SK-MEL-5 (cell line): ENCODE results near the gene GHITM. TPM values are rescaled to one million over a fixed set of nuclear protein-coding genes. Genes with fewer than 3 reads are reported as not detected.
"Not testable (repeated sequence)": the region's sequence is repeated elsewhere in the genome, so short reads cannot be mapped to it uniquely, and the experiment has no call there.

Experiments used
- DNase-seq: peaks from one replicate; pipeline ENCODE4 v3.0.0-alpha.2; 2016; ENCODE audit warnings: low read depth, low spot score
- in situ Hi-C: cut with HindIII; loops from 2 replicates; pipeline ENCODE4 v1.10.0; 2016; ENCODE audit warnings: low sequenced_read_pairs, high pct_unique_total_duplicates, low pct_unique_long_range_greater_than_20kb
- polyA plus RNA-seq, 2 experiments: library from polyadenylated mRNA; depleted of rRNA; stranded (reverse); fragments of >200 nt; gene quantifications; 2 replicates each; pipeline ENCODE4 v1.2.3, GENCODE V29; 2015
- total RNA-seq: library from RNA; depleted of rRNA; stranded (reverse); fragments of >200 nt; shearing (Covaris generic); gene quantifications from 2 replicates; pipeline ENCODE4 v1.2.3, GENCODE V29; 2014; rRNA removed

Gene GHITM, protein sequence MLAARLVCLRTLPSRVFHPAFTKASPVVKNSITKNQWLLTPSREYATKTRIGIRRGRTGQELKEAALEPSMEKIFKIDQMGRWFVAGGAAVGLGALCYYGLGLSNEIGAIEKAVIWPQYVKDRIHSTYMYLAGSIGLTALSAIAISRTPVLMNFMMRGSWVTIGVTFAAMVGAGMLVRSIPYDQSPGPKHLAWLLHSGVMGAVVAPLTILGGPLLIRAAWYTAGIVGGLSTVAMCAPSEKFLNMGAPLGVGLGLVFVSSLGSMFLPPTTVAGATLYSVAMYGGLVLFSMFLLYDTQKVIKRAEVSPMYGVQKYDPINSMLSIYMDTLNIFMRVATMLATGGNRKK
- total RNA-seq = 246 and 275 TPM in 2 replicates
- polyA plus RNA-seq (2015; cell fraction: cytosol; rRNA removed) = 181 and 191 TPM in 2 replicates
- 54.0 and 54.2 TPM in 2 replicates for polyA plus RNA-seq (2015; cell fraction: nucleus; rRNA removed)

DNA sequence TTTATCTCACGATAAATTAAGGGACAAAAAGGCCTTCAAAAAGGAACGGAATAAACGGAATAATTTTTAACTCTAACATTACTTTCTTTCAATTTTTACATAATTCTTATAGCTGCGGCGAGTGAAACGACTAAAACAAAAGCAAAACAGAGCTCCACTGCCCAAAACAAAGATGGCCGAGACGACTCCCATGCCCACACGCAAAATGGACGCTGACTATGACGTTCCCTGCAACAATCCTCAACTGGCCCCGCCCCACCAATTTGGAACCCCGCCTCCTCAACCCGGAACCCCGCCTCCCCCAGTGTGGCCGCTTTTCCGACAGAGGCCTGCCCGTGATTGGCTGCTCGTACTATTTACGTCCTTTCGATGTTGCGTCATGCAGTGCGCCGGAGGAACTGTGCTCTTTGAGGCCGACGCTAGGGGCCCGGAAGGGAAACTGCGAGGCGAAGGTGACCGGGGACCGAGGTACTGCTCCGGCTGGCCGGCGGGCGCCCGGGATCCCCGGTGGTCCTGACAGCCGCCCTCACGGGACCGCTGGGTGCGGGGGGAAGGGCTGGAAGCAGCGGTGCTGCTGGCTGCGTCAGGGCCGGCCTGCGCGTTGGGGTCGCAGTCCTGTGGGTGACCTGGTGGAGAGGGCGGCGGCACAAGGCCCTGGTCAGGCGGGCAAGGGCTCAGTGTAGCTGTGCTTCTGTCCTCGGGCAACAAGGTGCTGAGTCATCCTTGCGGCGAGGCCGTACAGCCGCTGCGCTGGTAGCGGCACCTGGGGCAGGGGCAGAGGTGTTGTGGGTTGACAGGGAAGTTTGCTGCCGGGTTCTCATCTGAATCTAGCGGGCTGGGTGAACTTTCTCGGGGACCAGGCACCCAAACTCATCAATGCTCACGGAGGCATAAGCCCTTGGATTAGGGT lies at the start of gene GHITM:
GHITM (plus strand) TSS at position 384 of the 910 bp plus-strand sequence. CDS start 1,992 bp downstream, outside the sequence.
- DNase-seq = peak; percentile 97
- in situ Hi-C loops = no loop called here

DNA sequence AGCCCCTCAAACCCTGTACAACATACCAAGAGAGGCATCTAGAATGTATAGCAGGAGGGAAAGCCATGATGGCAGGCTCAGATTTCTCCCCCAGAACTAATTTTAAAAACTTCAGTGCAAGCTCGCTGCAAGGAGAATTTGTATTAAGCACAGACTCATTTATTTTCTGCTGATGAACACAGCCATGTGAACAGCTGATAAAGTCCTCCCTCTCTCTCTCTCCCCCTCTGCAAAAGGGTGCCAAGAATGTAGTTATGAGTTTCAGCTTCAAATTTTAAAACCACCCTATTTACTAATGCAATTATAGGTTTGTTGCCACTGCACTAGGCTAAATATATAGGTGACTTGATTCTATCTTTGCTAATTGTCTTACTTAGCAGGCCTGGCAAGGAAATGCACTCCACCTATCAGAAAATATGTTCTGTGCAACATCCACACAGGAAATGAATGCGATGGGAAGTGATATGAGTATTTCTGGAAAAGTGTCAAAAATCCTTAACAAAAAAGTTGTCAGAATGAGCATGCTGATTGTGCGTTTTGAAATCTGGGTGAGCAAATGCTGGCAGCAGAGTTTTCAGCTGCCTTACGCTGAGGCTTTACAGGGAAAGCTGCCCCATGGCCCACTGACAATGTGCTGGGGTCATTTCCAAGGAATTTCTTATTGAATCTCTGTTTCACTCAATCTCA lies 43.4 kb upstream of the GHITM start:
- in situ Hi-C loops = no loop called here
- no peak for DNase-seq

DNA sequence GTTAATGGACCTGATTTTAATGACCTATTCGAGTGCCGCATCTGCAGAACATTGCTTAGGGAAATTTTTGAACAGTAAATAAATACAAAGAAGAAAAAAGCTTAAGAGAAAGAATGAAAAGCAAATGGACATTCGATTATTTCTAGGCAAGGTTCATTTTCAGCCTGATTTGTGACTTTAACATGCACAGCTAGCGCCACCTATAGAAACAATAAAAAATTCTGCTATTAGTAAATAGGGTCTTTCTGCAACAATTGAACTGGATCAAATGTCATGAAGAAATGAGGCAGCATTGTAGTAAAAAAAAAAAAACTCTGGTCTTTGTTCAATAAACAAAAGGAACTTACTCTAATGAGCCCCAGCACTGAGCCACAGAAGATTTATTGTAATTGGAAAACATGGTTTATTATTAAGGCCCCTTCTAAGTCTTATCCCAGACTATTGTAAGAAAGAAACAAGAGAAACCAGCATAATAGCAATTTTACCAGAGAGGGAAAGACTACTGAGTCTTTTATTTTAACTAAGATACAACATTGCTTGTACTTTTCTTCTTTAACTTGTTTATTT lies 41.4 kb upstream of the GHITM start:
- DNase-seq = peak; percentile 39
- in situ Hi-C loops = no loop called here

DNA sequence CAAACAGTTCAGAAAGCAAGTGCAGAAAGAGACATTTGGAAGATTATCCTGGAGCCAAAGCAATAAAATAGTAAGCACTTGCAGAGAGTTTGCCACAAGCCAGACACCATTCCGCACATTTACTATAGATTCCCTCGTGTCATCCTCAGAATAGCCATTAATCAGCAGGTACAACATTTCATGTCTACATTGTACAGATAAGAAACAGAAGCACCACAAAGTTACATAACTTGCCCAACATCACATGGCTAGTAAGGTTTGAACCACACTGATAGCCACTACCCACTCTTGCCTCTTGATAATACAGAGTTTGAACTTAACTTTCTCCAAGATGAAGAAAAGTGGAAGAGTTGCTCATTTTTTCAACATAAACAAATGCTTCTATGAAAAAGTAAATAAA lies 40.6 kb upstream of the GHITM start:
- in situ Hi-C loops = no loop called here
- DNase-seq = no peak

DNA sequence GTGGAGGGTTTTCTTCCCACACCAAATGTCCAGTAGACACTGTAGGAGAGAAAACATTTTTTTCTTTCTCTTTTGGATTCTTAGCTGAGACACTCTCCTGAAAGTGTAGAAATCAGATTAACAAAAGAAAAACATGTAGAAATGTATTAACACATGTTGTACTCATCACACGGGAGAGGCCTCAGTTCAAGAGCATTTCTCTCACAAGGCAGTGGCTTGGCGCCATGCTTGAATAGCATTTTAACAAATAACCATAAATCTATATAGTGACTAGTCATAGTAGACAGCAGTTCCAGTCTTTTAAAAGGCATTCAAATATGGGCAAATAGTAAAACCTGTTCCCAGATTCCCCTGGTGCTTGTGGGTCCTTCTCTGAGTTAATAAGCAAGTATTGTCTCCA lies 38.3 kb upstream of the GHITM start:
- in situ Hi-C loops = no loop called here

DNA sequence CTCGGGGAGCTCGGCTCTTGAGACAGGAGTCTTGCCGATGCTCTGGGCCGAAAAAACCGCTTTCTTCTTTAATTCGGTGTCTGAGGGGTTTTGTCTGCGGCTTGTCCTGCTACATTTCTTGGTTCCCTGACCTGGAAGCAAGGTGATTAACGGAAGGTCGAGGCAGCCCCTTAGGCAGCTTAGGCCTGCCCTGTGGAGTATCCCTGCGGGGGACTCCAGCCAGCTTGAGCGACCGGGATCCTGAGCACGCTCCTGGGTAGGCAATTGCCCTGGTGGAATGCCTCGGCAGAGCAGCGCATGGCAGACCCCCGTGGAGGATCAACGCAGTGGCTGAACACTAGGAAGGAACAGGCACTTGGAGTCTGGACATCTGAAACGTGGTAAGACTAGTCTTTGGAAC lies 30.5 kb upstream of the GHITM start:
- DNase-seq = no peak
- in situ Hi-C loops = no loop called here

More for the DNA sequence above, 38.3 kb upstream of the GHITM start:
- DNase-seq = no peak

DNA sequence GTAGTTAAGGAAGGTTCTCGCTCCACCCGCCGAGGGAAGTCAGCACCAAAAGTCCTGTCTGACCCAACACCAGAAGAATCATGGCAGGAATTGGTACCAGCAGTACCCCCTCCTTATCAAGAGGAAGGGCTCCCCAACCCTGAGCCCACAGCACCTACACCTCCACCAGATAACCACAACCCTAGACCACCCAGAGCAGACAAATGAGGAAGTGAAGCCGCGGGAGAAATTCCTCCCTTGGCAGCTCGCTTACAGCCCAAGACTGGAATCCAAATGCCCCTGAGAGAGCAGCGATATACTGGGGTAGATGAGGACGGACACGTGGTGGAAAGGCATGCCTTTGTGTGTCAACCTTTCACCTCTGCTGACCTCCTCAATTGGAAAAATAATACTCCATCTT lies 29.5 kb upstream of the GHITM start:
- DNase-seq, in situ Hi-C loops: not testable (repeated sequence)

DNA sequence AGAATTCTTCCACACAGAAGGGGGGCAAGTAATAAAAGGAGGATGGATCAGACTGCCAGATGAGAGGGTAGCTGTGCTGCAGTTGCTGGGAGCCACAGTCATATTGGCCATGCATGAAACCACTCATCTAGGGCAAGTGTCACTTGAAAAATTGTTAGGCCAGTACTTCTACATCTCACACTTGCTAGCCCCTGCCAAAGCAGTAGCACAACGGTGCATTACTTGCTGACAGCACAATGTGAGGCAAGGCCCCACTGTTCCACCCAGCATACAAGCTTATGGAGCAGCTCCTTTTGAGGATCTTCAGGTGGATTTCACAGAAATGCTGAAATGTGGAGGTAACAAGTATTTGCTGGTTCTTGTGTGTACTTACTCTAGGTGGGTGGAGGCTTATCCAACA lies 25.8 kb upstream of the GHITM start:
- DNase-seq, in situ Hi-C loops: not testable (repeated sequence)

DNA sequence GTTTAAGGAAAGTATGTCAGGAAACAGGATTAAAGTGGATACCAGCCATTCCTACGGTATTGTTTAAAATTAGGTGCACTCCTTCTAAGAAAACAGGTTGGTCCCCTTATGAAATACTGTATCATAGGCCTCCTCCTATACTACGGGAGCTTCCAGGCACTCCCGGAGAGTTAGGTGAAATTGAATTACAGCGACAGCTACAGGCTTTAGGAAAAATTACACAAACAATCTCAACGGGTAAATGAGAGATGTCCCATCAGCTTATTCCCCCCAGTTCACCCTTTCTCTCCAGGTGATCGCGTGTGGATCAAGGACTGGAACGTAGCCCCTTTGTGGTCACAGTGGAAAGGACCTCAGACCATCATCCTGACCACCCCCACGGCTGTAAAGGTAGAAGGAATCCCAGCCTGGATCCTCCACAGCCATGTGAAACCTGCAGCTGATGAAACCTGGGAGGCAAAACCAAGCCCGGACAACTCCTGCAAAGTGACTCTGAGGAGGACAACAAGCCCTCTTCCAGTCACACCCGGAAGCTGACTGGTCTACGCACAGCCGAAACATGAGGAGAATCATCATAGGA lies 25.1 kb upstream of the GHITM start:
- peak; percentile 49 for DNase-seq
- in situ Hi-C loops = no loop called here

DNA sequence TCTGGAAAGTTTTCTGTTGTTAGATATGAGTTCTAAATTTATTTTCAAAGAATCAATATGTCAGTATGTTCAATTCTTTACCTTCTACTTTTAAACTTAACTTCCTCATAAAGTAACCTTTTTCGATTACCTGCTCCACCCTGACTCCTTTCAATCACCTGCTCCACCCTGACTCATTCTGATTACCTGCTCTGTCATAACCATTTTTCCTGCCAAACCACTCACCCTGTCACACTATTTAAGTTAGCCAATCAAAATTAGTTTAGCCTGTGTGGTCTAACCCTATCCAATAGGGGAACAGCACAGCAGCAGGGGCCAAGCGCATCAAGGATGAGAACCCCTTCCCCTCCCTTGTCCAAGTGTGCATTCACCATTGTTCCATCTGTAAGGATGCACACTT lies 22.1 kb upstream of the GHITM start:
- in situ Hi-C loops, DNase-seq: not testable (repeated sequence)

DNA sequence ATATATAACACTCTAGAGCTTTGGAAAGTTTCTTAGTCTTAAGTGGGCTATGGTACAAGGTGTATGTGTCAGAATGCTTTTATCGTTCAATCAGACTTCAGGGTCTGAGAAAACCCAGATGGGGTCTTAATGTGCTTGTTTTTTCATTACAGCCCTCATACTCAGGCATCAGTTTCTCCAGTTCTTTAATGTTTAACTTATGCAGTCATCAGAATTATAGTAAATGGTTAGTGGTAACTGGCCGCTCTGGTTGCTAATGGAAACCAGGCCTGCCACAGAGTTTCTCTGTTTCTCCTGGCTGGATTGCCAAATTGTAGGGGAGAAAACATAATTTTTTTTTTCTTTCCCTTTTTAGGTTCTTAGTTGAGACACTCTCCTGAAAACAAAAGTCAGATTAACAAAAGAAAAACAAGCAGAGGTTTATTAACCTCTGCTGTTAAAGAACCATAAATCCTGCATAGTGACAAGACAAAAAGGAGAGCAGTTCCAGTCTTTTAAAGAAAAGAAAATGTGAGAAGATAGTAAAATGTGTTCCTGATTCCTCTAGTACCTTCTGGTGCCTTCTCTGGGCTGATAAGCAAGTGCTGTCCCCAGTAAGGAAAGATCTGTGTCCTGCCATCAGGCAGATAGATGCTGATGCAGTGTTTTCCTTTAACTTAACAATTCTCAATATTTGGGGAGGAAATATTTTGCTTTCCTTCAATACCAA lies 21.5 kb upstream of the GHITM start:
- no peak for DNase-seq
- in situ Hi-C loops = no loop called here

DNA sequence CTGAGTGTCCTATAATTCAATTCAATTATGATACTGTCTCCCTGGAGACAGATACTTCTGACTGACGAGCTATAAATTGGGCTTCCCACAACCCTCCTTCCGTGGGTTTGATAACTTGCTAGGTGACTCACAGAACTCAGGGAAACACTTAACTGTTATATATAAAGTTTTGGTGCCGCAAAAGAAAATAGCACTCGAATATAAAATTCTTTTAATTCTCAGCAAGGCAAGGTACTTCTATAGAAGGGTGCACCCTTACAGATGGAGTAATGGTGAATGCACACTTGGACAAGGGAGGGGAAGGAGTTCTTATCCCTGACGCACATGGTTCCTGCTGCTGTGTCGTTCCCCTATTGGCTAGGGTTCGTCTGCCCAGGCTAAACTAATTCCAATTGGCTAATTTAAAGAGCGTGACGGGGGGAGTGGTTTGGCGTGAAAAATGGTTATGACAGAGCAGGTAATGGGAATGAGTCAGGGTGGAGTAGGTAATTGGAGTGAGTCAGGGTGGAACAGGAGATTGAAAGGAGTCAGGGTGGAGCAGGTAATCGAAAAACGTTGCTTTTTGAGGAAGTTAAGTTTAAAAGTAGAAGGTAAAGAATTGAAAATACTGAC lies 20.8 kb upstream of the GHITM start:
- in situ Hi-C loops = no loop called here
- DNase-seq = peak; percentile 57

DNA sequence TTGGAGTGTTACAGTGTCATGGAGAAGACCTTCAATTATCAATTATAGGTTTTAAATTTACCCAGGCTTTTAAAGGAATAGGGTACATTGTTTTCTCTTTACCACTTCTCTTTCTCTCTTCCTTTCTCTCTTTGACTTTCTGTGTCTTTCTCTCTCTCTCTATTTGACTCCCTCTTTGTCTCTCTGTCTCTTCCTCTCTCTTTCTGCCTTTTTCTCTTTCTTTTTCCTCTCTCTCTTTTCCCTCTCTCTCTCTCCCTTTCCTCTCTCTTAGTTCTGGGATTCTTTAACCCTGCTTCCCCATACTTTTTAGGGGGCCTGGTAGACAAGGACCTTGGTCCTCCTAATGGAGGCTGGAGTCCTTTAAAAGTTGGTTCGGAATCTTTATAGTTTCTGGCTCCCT lies 15.9 kb upstream of the GHITM start:
- no peak for DNase-seq
- in situ Hi-C loops = no loop called here

DNA sequence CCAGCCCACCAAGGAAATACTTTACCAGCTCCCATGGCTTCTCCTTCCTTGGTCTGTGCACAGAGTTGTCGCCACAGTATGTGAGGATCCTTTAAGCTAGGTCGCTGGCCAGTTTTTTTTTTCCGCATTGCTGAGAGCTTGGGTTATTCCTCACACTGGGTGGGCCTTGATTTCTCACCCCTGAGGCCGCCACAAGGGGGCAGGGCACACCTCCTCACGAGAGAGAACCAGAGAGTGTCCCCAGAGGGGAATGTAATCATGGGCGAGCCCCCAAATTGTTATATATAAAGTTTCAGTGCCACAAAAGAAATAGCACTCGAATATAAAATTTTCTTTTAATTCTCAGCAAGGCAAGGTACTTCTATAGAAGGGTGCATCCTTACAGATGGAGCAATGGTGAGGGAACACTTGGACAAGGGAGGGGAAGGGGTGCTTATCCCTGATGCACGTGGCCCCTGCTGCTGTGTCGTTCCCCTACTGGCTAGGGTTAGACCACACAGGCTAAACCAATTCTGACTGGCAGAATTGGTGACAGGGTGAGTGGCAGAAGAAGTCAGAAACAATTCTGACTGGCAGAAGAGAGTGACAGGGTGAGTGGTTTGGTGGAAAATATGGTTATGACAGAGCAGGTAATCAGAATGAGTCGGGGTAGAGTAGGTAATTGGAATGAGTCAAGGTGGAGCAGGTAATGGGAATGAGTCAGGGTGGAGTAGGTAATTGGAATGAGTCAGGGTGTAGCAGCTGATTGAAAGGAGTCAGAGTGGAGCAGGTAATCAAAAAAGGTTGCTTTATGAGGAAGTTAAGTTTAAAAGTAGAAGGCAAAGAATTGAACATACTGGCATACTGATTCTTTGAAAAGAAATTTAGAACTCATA lies 13.2 kb upstream of the GHITM start:
- peak; percentile 30 for DNase-seq
- in situ Hi-C loops = not testable (repeated sequence)

DNA sequence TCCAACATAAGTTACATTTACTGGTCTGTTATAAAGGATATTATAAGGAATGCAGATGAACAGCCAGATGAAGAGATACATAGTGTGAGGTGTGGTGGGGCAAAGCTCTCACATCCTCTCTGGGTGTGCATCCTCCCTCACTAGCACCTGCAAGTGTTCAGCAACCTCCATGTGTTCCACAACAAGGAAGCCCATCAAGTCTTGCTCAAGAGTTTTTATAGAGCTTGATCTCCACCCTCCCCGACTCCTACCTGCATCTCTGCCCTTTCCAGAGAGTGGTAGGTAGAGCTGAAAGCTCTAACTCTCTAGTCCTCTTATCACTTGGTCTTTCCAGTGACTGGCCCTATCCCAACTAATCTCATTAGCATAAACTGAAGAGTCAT lies 12.5 kb upstream of the GHITM start:
- no peak for DNase-seq
- in situ Hi-C loops = no loop called here

DNA sequence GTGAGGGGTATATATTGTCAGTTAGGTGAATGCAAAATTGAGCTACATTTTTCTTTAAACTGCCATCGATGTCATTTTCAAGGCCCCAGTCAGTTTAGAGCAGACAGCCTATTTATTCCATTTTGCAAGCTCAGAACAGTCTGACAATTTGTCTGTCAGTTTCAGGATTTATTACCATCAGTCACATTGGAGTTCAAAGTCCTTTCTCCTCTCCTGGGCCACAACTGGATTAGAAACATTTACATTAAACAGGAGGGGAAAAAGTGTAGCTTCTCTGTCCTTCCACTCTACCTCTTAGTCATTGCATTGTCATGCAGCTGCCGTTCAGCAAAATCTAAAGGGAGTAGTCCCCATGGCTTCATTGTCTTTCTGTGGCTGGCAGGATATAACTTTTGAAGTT lies 3.5 kb upstream of the GHITM start:
- in situ Hi-C loops = no loop called here

More for the DNA sequence above, 3.5 kb upstream of the GHITM start:
- no peak for DNase-seq
